Tibial nerve (tissue), 4 donors: ENCODE measurements around the gene CEP19. TPM values are rescaled to one million over a fixed set of nuclear protein-coding genes. Genes with fewer than 3 reads are reported as not detected.

Experiments used
- DNase-seq, 2 donors: peaks; one replicate each; pipeline ENCODE4 v3.0.0-alpha.2; 2019; ENCODE audit warnings: low spot score in 2 of 2
- H3K27ac ChIP-seq, 4 donors: fragments of 200-600 bp; sonication (generic) in 3 of 4; one replicate each; pipeline ENCODE4 v1.5.1; 2017 to 2019; ENCODE audit warnings: mild to moderate bottlenecking in 1 of 4
- H3K27me3 ChIP-seq, 2 donors: fragments of 200-600 bp; sonication (generic) in 1 of 2; one replicate each; pipeline versions ENCODE4 v1.5.1 to v1.6.0; 2017 to 2019
- H3K36me3 ChIP-seq, 3 donors: fragments of 200-600 bp; sonication (generic); one replicate each; pipeline ENCODE4 v1.5.1; 2018 to 2019
- H3K4me1 ChIP-seq, 4 donors: fragments of 200-600 bp; sonication (generic) in 3 of 4; one replicate each; pipeline ENCODE4 v1.5.1; 2017 to 2019
- H3K4me3 ChIP-seq, 4 donors: fragments of 200-600 bp; sonication (generic) in 3 of 4; one replicate each; pipeline ENCODE4 v1.5.1; 2017 to 2019; ENCODE audit warnings: mild to moderate bottlenecking in 1 of 4, moderate library complexity in 1 of 4
- H3K9me3 ChIP-seq, 4 donors: fragments of 200-600 bp; sonication (generic) in 3 of 4; one replicate each; pipeline ENCODE4 v1.5.1; 2017 to 2019
- EP300 ChIP-seq, 2 donors: sonication (generic); formaldehyde crosslinking; IDR thresholded peaks; one replicate each; pipeline ENCODE4 v1.6.1; 2017; ENCODE audit warnings: antibody characterized with exemption in 2 of 2, mild to moderate bottlenecking in 1 of 2
- POLR2A ChIP-seq, 2 donors: fragments of 450-650 bp; IDR thresholded peaks; one replicate each; pipeline ENCODE4 v1.6.1; 2017; ENCODE audit warnings: antibody characterized with exemption in 2 of 2, mild to moderate bottlenecking in 2 of 2, moderate library complexity in 2 of 2
- WGBS, 2 donors: methylation state at CpG; one replicate each; pipeline ENCODE4 v1.1.5; 2018; 5-methylcytosine and 5-hydroxymethylcytosine counted together
- total RNA-seq, 4 donors: library from RNA; depleted of rRNA; stranded (reverse); fragments of >200 nt; gene quantifications; one replicate each; pipeline ENCODE4 v1.1.0, GENCODE V29; 2016
- TF ChIP-seq, protein P1 (sequence below), 5 experiments: fragments of 200-600 bp in 3 of 5; fragments of 450-650 bp in 2 of 5; sonication (generic) in 3 of 5; IDR thresholded peaks; one replicate each; pipeline ENCODE4 v1.5.1; 2016 to 2019; ENCODE audit warnings: antibody characterized with exemption in 5 of 5, mild to moderate bottlenecking in 3 of 5, moderate library complexity in 2 of 5

The CEP19 gene, protein sequence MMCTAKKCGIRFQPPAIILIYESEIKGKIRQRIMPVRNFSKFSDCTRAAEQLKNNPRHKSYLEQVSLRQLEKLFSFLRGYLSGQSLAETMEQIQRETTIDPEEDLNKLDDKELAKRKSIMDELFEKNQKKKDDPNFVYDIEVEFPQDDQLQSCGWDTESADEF
- 1 to 10 TPM; 1.8 to 4.0 (median 3.2) TPM for total RNA-seq

DNA sequence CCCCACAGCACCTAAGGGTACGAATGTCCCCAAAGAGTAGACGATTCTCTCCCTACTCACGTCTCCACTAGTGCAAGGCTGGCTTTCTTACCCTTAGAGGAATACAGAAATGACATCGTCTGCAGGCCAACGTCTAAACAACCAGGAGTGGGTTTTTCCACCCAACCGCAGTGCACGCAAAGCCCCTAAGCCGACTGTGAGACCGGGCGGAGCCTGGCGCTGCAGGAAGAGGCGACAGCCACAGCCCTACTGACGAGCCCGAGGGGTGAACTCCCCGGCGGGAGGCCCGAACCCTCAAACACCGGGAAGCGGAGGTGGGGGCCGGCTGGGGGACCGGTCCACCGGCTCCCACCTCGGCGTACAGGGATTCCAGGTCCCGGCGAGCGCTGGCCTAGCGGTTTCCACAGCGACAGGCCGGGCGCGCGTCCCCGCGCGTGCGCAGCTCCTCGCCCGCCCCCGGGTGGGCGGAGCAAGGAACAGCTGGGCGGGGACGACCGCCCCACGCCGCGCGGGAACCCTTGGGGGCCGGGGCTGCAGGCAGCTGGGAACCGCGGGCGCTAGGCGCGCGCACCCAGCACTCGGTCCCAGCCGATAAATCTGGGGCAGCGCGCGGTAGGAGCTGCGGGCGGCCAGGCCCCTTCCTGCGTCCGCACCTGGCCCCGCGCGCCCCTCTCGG is at the start of gene CEP19, which contains the start of gene PIGX:
Gene CEP19 (minus strand): TSS at position 413 of the 676 bp plus-strand sequence. CDS start 3,593 bp downstream, outside the sequence.
Gene PIGX (plus strand): TSS at position 540 of the 676 bp plus-strand sequence.
- Histone ChIP-seq H3K4me1 (peaks cover 0 to 24% (median 14%) of the 10 kb centered on the region in 4 donors), H3K27ac (peak within 1 kb of the TSS; percentile 82 to 95 (median 90)), H3K27me3 (no peaks in the 10 kb centered on the region), H3K36me3 (no peaks in the 10 kb centered on the region), H3K9me3 (no peaks in the 10 kb centered on the region), H3K4me3 (peak within 1 kb of the TSS; percentile 71 to 94 (median 82))
- 0 to 1% methylated on average over 27 to 41 of the region's 68 CpGs for WGBS, 2 donors
- TF ChIP-seq, protein P1, sequence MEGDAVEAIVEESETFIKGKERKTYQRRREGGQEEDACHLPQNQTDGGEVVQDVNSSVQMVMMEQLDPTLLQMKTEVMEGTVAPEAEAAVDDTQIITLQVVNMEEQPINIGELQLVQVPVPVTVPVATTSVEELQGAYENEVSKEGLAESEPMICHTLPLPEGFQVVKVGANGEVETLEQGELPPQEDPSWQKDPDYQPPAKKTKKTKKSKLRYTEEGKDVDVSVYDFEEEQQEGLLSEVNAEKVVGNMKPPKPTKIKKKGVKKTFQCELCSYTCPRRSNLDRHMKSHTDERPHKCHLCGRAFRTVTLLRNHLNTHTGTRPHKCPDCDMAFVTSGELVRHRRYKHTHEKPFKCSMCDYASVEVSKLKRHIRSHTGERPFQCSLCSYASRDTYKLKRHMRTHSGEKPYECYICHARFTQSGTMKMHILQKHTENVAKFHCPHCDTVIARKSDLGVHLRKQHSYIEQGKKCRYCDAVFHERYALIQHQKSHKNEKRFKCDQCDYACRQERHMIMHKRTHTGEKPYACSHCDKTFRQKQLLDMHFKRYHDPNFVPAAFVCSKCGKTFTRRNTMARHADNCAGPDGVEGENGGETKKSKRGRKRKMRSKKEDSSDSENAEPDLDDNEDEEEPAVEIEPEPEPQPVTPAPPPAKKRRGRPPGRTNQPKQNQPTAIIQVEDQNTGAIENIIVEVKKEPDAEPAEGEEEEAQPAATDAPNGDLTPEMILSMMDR (IDR thresholded peaks at IDR 0.05), result peak in 3 of 5 experiments; percentile 28 to 83 (median 59)
- TF ChIP-seq EP300 (IDR thresholded peaks at IDR 0.05) (peak; percentile 27 to 63), POLR2A (IDR thresholded peaks at IDR 0.05) (peak; percentile 59 to 86)
- DNase-seq, result peak; percentile 54 to 57

DNA sequence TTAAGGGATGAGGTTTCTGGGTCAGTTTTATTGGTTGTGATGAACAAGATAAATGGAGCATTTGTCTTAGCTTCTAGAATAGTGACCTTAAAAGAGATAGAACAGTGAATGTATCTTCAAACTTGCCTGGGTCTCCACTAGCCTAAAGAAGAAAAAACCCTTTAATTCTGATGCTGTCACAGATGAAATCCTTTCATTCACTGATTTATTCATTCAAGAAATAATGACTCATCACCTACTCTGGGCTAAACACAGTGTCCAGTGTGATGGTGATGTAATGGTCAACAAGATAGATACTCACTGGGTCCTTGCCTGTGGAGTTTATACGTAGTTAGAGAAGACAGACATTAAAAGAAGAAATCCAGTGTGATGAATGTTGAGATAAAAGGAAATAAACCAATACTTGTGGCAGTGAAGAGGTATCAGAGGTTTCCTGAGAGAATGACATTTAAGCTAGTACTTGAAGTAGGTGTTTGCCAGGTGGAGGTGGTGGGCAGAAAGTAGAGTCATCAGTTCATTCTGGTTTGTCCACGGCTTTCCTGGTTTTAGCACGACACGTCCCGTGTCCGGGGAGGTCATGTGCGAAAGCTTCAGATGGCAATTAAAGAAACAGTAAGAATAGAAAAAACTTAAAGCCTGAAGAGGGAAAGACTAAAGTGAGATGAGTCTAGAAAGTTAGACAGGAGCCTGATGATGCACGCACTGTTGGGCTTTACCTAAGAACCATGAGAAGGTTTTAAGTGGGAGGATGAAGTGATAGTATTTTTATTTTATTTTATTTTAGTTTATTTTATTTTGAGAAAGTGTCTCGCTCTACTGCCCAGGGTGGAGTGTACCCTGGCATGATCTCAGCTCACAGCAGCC is 46.1 kb upstream of the CEP19 start:
- Histone ChIP-seq H3K4me1 (peaks cover 0 to 35% (median 6%) of the 10 kb centered on the region in 4 donors), H3K36me3 (peaks cover 0 to 18% (median 0%) of the 10 kb centered on the region in 3 donors), H3K27ac (peak overlapping the region in 2 of 4 donors; percentile 29 to 74), H3K27me3 (no peaks in the 10 kb centered on the region), H3K9me3 (peaks cover 0 to 11% (median 0%) of the 10 kb centered on the region in 4 donors), H3K4me3 (no peak overlapping the region)
- TF ChIP-seq EP300 (IDR thresholded peaks at IDR 0.05) (no peak), POLR2A (IDR thresholded peaks at IDR 0.05) (no peak)
- TF ChIP-seq, protein P1 (IDR thresholded peaks at IDR 0.05), result no peak
- 83 to 89% methylated on average over 9 of the region's 9 CpGs for WGBS, 2 donors
- no peak for DNase-seq

DNA sequence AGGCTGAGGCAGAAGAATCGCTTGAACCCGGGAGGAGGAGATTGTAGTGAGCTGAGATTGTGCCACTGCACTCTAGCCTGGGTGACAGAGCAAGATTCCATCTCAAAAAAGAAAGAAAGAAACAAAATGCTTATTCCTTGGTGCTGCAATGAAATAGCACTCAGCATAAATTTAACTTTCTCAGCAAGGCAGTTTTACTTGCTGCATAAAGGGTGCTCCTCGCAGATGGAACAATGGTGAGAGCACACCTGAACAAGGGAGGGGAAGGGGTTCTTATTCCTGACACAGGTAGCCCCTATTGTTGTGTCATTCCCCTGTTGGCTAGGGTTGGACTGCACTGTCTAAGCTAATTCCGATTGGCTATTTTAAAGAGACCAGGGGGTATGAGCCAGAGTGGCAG is 44.7 kb upstream of the CEP19 start:
- H3K27me3 ChIP-seq, result no peaks in the 10 kb centered on the region
- 89 to 98% methylated on average over 4 of the region's 4 CpGs for WGBS, 2 donors

DNA sequence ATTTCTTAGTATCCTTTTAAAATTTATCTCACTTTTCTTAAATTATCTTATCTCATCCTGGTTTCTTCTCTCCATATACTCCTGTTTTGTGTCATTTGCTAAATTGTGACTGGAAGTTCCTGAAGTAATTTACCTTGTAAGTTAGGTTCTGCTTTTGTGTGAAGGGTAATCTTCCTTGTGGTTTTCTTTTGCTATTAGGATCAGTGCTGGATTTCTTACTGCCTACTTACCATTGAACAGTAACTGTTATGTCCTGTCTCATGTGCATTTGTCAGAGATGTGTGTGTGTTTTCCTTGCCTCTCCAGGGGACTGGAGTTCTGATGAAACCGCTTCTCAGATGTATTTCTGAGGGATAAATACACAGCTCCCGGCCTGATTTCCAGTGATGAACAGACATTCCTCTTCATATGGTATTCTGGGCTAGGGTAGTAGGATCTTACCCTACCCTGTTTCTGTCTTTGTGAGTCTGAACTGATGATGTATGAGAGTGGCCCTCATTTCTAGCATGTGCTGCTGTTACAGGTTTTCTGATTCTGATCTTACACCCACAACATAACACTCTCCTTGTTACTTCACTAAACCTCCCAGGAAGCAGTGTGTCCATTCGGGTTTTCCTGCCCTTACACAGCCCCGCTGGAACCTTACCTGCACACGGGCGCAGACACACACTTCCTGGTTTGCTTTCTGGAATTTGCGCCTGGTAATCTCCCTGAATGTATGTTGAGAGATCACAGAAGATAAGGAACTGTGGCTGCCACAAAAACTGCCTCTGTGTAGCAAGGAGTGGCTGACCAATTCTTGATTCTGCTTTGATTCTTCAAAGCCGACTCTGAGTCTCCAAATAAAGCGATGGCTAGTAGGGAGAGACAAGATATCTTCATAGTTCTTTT is 42.3 kb upstream of the CEP19 start:
- Histone ChIP-seq H3K27me3 (no peaks in the 10 kb centered on the region), H3K9me3 (peaks cover 0 to 11% (median 0%) of the 10 kb centered on the region in 4 donors), H3K4me3 (no peak overlapping the region), H3K4me1 (peaks cover 0 to 30% (median 6%) of the 10 kb centered on the region in 4 donors), H3K36me3 (peaks cover 0 to 19% (median 0%) of the 10 kb centered on the region in 3 donors), H3K27ac (peak overlapping the region in 1 of 4 donors; percentile 9)
- no peak for DNase-seq
- WGBS, 2 donors, result 69 to 74% methylated on average over 9 of the region's 9 CpGs
- TF ChIP-seq, protein P1 (IDR thresholded peaks at IDR 0.05), result no peak
- TF ChIP-seq EP300 (IDR thresholded peaks at IDR 0.05) (no peak), POLR2A (IDR thresholded peaks at IDR 0.05) (no peak)

More for the DNA sequence above, 44.7 kb upstream of the CEP19 start:
- H3K27ac ChIP-seq, result no peak overlapping the region
- H3K36me3 ChIP-seq, result peaks cover 0 to 19% (median 0%) of the 10 kb centered on the region in 3 donors
- peaks cover 0 to 35% (median 6%) of the 10 kb centered on the region in 4 donors for H3K4me1 ChIP-seq
- TF ChIP-seq POLR2A (IDR thresholded peaks at IDR 0.05) (no peak), EP300 (IDR thresholded peaks at IDR 0.05) (no peak)
- TF ChIP-seq, protein P1 (IDR thresholded peaks at IDR 0.05), result no peak
- DNase-seq, result no peak
- peaks cover 0 to 11% (median 0%) of the 10 kb centered on the region in 4 donors for H3K9me3 ChIP-seq
- no peak overlapping the region for H3K4me3 ChIP-seq
